Erythroblast (primary cell): ENCODE data around the gene LRRC75B.

ENCODE experiments used
- GATA1 ChIP-seq: IDR thresholded peaks from 2 replicates; pipeline ENCODE4 v1.6.1; 2011; ENCODE audit warnings: low read depth, mild to moderate bottlenecking, control low read depth, low read length, moderate library complexity
- POLR2A ChIP-seq: IDR thresholded peaks from 2 replicates; pipeline ENCODE4 v1.6.1; 2011; ENCODE audit warnings: mild to moderate bottlenecking, low read length

DNA sequence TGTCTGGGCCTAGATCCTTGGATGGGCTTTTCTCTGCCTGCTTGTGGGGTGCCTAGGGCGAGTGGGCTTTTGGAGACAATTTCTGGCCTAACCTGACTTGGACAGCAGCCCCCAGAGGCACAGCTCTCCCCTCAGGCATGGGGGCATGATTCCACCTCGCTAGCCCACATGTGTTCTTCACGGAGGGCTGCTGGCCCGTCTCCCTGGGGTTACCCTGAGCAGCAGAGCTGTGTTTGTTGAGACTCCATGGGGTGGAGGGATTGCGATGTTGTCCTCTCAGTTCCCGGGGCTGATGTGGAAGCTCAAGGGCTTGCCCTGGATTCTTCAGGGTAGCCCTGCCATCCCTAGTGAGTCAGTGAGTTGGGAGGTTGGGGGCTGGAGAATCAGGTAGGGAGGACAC, 2.4 kb upstream of the LRRC75B start:
- no peak for TF ChIP-seq POLR2A
- no peak for TF ChIP-seq GATA1
